Hematopoietic multipotent progenitor cell (in vitro differentiated cells): ENCODE measurements around the gene PHOSPHO2. TPM values are rescaled to one million over a fixed set of nuclear protein-coding genes. Genes with fewer than 3 reads are reported as not detected.

ENCODE experiments used
- DNase-seq, 3 donors: peaks; one replicate each; pipeline ENCODE4 v3.0.0-alpha.2; 2011 to 2015; ENCODE audit warnings: low read depth in 2 of 3, low spot score in 2 of 3
- total RNA-seq: library from RNA; depleted of rRNA; stranded (reverse); fragments of >200 nt; gene quantifications from one replicate; pipeline ENCODE4 v1.2.3, GENCODE V29; 2012

The PHOSPHO2 gene
- 3.2 TPM for total RNA-seq

GRCh38 chr2:169694113-169694893 lies at the start of gene PHOSPHO2, which contains the start of gene CFAP210:
TSS of gene PHOSPHO2 (plus strand) at chr2:169694469. CDS start at chr2:169700972, 6,503 bp downstream.
TSS of gene CFAP210 (minus strand) at chr2:169694405. CDS start at chr2:169694327, 78 bp downstream.
- peak; percentile 96 to 99 (median 97) for DNase-seq

GRCh38 chr2:169647496-169647895 lies 46.8 kb upstream of the PHOSPHO2 start:
- no peak for DNase-seq

DNA sequence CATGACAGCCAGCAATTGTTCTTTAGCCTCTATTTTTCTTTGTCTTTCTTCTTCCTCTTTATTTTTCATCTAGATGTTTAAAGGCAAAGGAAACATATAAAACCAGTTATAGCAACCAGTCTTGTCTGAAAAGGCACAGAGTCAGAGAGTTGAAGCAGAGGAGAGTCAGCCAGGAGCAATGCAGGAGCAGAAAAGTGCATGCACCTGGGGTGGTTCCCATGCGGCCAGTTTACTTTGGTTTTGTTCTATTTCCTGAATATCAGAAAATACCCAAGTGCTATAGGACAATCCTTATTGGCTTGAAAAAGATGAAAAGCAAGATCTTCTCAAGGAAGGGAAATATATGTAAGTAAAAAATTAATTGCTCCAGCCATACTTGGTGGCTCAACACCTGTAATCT lies 45.0 kb upstream of the PHOSPHO2 start:
- DNase-seq: no peak

DNA sequence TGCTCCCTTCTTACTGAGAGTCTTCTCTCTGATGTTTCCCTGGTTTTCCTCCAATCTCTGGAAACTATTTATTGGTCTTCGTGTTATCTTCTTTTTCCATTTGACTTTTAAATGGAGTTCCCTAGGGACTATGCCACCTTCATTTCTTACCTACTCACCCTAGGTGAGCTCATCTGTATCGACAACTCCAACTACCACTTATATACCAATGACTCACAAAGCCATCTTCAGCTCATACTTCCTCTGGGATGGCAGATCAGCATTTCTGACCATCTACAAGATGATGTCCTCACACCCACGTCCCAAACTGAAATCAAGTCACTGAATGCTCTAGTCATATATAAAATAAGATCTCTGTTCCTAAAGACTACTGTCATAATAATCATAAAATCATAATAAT lies 40.6 kb upstream of the PHOSPHO2 start:
- DNase-seq: no peak

DNA sequence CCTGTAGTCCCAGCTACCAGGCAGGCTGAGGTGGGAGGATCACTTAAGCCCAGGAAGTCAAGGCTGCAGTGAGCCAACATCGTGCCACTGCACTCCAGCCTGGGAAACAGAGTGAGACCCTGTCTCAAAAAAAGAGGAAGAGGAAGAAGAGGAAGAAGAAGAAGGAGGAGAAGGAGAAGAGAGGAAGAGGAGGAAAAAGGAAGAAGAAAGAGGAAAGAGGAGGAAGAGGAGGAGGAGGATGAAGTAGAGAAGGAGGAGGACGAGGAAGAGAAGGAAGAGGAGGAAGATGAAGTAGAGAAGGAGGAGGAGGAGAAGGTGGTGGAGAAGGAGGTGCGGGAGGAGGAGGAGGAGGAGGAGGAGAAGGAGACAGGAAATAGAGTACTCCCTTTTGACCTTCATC lies 38.1 kb upstream of the PHOSPHO2 start:
- DNase-seq: no peak

GRCh38 chr2:169658877-169659276 lies 35.4 kb upstream of the PHOSPHO2 start:
- DNase-seq: no peak

- peak in 1 of 3 donors; percentile 49 for DNase-seq
These were observed 34.9 kb upstream of the PHOSPHO2 start for GRCh38 chr2:169659320-169659719.

DNA sequence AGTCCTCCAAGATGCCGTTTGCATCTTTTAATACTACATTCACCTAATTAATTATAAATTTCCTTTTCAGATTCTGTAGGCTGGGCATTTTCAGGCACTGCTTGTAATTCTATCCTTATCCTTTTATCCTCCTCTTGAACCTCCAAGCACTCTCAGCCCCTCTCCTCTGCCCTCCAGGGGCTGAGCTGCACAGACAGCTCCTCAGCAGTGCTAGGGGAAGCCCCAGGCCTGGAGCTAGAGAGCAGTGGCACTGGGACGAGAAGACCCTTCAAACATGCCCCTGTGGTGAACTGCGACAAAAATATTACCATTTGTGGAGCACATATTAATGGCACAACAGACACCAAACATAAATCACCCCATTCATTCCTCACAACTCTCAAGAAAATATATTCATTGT lies 33.0 kb upstream of the PHOSPHO2 start:
- DNase-seq: no peak

DNA sequence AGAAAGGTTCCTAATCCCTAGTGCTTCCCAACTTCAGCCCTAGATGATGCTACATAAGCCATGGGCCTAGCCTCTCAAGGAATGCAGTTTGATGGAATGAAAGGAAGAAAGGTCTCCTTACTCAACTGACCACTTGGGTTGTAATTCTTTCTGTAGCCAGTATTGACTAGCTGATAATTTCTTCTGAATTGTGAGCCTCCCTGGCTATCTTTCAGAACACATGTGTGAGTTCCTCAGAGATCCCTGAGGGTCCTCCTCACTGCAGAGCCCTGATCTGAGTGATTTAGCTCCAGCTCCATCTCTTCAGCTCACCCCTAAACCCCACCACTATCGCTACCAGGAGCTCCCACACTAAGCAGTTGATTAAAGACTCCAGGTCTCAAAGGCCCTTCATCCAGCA lies 31.5 kb upstream of the PHOSPHO2 start:
- no peak for DNase-seq

- no peak for DNase-seq
These were observed 31.0 kb upstream of the PHOSPHO2 start for GRCh38 chr2:169663247-169663646.

- no peak for DNase-seq
These were observed 29.7 kb upstream of the PHOSPHO2 start for GRCh38 chr2:169664600-169664977.

- peak in 2 of 3 donors; percentile 65 to 83 for DNase-seq
These were observed 29.0 kb upstream of the PHOSPHO2 start for GRCh38 chr2:169664978-169665930.

- DNase-seq: no peak
These were observed 26.7 kb upstream of the PHOSPHO2 start for GRCh38 chr2:169667583-169667982.

GRCh38 chr2:169670215-169670651 lies 24.0 kb upstream of the PHOSPHO2 start:
- DNase-seq: no peak

DNA sequence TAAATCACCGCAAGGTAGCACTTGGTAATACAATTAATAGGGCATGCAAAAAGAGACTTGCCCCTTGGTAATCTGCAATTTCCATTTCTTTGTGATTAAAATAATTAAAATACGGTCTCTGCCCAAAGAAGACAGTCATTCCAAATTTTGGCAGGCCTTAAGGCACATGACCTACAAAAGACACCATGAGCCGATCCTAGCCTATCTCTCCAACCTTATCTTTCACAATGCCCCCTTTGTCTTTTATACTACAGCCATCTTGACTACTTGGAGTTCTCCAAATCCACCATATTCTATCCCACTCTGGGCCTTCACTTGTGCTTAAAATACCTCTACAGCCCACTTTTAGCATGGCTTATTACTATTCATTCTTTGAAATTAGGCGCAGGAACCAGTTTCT lies 23.3 kb upstream of the PHOSPHO2 start:
- no peak for DNase-seq

GRCh38 chr2:169672406-169672805 lies 21.9 kb upstream of the PHOSPHO2 start:
- DNase-seq: peak in 2 of 3 donors; percentile 68

- DNase-seq: no peak
These were observed 21.2 kb upstream of the PHOSPHO2 start for GRCh38 chr2:169673106-169673505.

DNA sequence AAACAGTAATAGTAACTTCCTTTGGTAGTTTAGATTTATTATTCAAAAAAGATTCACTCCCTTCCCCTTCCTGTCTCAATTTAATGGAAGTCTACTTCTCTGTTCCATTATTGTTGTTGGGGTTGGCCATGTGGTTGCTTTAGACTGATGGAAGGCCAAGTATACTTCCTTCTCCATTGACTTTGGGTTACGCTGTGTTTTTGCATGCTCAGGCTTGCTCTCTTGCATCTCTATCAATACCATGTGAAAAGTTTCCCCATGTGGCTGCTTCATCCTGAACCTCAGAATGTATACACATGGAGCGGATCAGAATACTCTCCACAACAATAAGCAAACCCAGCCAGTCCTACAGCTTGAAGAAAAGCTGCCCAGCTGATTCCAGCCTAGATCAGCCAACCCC lies 20.3 kb upstream of the PHOSPHO2 start:
- no peak for DNase-seq

- peak in 1 of 3 donors; percentile 24 for DNase-seq
These were observed 17.9 kb upstream of the PHOSPHO2 start for GRCh38 chr2:169676357-169676756.

DNA sequence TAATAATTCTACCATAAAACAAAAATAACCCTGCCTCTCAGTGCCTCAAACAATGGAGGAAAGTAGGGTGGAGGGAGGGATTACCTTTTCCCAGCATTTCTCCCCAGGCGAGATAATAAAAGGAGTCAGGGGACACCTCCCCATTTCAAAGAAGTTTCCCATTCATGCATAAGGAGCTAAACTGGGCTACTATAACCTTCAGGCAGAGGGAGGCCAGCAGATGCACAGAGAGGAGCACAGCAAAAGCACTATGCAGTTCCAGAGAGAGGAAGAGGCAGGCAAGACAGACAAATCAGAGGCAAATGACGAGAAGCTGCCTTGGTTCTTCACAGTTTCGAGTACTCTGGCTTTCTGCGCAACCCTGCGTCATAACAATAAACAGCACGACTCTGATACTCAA lies 17.4 kb upstream of the PHOSPHO2 start:
- DNase-seq: no peak

DNA sequence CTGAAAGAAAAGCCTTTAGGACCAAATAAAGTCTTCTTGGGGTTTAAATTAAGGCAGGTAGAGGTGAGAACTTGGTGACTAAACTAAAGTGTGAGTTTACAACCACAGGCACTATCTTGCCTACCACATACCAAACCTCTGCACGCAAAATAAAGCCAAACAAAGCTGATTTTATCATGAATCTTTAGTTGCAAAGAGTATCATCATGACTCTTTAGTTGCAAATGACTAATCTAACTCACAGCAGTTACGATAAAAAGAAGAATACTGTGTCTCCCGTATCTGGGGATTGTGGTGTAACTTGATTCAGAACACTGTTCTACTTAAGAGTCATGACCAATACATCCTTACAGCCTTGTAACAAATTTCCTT lies 11.2 kb upstream of the PHOSPHO2 start:
- no peak for DNase-seq
